ENCODE data around the gene CFAP57. TPM values are rescaled to one million over a fixed set of nuclear protein-coding genes. Genes with fewer than 3 reads are reported as not detected.

The CFAP57 gene
- total and polyA plus RNA-seq, 9 donors, result 0.13 to 13.2 (median 0.71) TPM

DNA sequence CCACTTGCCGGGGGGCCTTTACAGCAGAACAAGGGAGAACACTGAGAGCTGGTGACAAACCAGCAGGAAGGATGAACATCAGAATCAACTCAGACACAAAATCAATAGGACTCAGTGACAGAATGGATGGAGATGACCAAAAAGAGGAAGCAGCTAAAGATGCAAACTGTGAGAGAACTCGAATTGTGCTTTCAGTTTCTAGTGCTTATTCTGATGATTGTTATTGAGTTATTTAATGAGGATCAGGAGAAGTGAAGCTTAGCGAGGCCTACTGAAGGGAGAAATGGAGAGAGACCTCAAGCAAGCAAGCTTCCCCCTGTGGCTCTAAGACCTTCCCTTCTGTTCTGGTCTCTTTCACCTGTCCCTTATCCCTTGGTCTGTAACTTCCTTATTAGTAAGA is 67.4 kb downstream of the CFAP57 start:
- TF ChIP-seq EP300 (IDR thresholded peaks at IDR 0.05) (no peak), POLR2A (IDR thresholded peaks at IDR 0.05) (no peak)
- TF ChIP-seq, protein P1, sequence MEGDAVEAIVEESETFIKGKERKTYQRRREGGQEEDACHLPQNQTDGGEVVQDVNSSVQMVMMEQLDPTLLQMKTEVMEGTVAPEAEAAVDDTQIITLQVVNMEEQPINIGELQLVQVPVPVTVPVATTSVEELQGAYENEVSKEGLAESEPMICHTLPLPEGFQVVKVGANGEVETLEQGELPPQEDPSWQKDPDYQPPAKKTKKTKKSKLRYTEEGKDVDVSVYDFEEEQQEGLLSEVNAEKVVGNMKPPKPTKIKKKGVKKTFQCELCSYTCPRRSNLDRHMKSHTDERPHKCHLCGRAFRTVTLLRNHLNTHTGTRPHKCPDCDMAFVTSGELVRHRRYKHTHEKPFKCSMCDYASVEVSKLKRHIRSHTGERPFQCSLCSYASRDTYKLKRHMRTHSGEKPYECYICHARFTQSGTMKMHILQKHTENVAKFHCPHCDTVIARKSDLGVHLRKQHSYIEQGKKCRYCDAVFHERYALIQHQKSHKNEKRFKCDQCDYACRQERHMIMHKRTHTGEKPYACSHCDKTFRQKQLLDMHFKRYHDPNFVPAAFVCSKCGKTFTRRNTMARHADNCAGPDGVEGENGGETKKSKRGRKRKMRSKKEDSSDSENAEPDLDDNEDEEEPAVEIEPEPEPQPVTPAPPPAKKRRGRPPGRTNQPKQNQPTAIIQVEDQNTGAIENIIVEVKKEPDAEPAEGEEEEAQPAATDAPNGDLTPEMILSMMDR (IDR thresholded peaks at IDR 0.05), result no peak
- WGBS, 3 donors, result 88 to 93% (median 88%) methylated on average over 3 of the region's 3 CpGs
- Histone ChIP-seq H3K4me1 (ENCODE audit: insufficient read depth) (no peaks in the 10 kb centered on the region), H3K9me3 (no peaks in the 10 kb centered on the region), H3K36me3 (no peaks in the 10 kb centered on the region), H3K4me3 (no peak overlapping the region), H3K27ac (no peak overlapping the region), H3K27me3 (no peaks in the 10 kb centered on the region)
- no peak for DNase-seq
- intact Hi-C loops (cut with DNase I), result loop anchor here in 2 of 4 donors (10.0 kb wide), 2 partner anchors 125 to 175 kb away; partner anchors contain the start of gene ELOVL1 (in 1 of the 2)

GRCh38 chr1:43241413-43241836 is 69.3 kb downstream of the CFAP57 start:
- Histone ChIP-seq H3K9me3 (no peaks in the 10 kb centered on the region), H3K27ac (no peak overlapping the region), H3K27me3 (no peaks in the 10 kb centered on the region), H3K36me3 (no peaks in the 10 kb centered on the region), H3K4me3 (no peak overlapping the region), H3K4me1 (ENCODE audit: insufficient read depth) (no peaks in the 10 kb centered on the region)
- TF ChIP-seq POLR2A (IDR thresholded peaks at IDR 0.05) (no peak), EP300 (IDR thresholded peaks at IDR 0.05) (no peak)
- TF ChIP-seq, protein P1 (IDR thresholded peaks at IDR 0.05), result no peak
- WGBS, 3 donors, result 24 to 36% (median 28%) methylated on average over 6 of the region's 6 CpGs
- peak in 2 of 5 donors; percentile 30 to 50 for DNase-seq
- intact Hi-C loops (cut with DNase I), result no loop called here

- no peaks in the 10 kb centered on the region for H3K4me1 ChIP-seq (ENCODE audit: insufficient read depth)
- TF ChIP-seq, protein P1 (IDR thresholded peaks at IDR 0.05), result no peak
- TF ChIP-seq POLR2A (IDR thresholded peaks at IDR 0.05) (no peak), EP300 (IDR thresholded peaks at IDR 0.05) (no peak)
- no peaks in the 10 kb centered on the region for H3K36me3 ChIP-seq
- H3K9me3 ChIP-seq, result no peaks in the 10 kb centered on the region
- no peaks in the 10 kb centered on the region for H3K27me3 ChIP-seq
- H3K4me3 ChIP-seq, result no peak overlapping the region
- DNase-seq, result no peak
- H3K27ac ChIP-seq, result no peak overlapping the region
- 73 to 85% (median 81%) methylated on average over 6 of the region's 6 CpGs for WGBS, 3 donors
- intact Hi-C loops (cut with DNase I), result no loop called here
These were observed 71.2 kb downstream of the CFAP57 start for GRCh38 chr1:43243299-43243698.

DNA sequence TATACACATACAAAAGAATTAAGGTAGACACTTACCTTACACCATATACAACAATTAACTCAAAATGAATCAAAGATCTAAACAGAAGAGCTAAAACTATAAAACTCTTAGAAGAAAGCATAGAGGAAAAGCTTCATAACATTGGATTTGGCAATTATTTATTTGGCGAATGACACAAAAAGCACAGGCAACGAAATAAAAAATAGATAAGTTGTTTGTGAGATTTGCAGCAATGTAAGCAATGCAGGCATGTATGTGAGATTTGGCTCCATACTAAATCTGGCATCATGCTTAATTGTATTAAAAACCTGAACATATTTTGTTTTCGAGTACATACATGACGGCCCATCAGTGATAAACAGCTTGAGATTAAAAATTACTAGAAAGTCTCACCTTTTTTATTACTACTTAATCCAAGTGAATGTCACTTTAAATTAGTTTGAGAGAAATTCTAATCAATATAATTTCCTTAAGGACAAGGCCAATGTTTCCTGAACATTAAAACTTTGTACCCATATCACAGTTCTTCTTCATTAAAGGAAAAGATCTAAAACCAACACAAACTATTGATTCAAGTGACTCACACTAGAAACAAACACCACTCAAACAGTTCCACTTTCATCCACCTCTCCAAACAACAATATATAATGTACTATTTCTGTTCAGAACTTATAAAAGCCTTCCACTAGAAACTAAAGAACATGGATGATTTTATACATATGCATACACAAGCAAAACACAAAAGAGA is 74.5 kb downstream of the CFAP57 start:
- intact Hi-C loops (cut with DNase I), result no loop called here
- no peak for TF ChIP-seq EP300 (IDR thresholded peaks at IDR 0.05)
- TF ChIP-seq POLR2A (IDR thresholded peaks at IDR 0.05), result no peak
- TF ChIP-seq, protein P1 (IDR thresholded peaks at IDR 0.05), result no peak
- WGBS, 3 donors, result 92 to 94% (median 94%) methylated on average over 4 of the region's 4 CpGs
- Histone ChIP-seq H3K4me3 (no peak overlapping the region), H3K9me3 (no peaks in the 10 kb centered on the region), H3K27me3 (no peaks in the 10 kb centered on the region), H3K4me1 (ENCODE audit: insufficient read depth) (no peaks in the 10 kb centered on the region), H3K27ac (no peak overlapping the region), H3K36me3 (no peaks in the 10 kb centered on the region)
- DNase-seq, result no peak

Data from ovary (tissue), 9 donors.